D721Med (cell line): ENCODE results near the gene RPS27L.

Experiments
- DNase-seq: peaks from one replicate; pipeline ENCODE4 v3.0.0; 2011; ENCODE audit warnings: low spot score; ENCODE audit not compliant: insufficient read length
- FAIRE-seq: peaks from 2 replicates; lab custom pipeline; 2011; peaks lifted over from hg19 to GRCh38; lab: Jason Lieb, UNC
- TF ChIP-seq, protein P1 (sequence below): IDR thresholded peaks from 2 replicates; pipeline ENCODE4 v1.5.1; 2012; ENCODE audit warnings: mild to moderate bottlenecking, control low read depth; ENCODE audit not compliant: insufficient read depth; ENCODE audit errors: missing control alignments

The RPS27L gene

GRCh38 chr15:63172851-63173451 lies 15.7 kb upstream of the RPS27L start:
- TF ChIP-seq, protein P1, sequence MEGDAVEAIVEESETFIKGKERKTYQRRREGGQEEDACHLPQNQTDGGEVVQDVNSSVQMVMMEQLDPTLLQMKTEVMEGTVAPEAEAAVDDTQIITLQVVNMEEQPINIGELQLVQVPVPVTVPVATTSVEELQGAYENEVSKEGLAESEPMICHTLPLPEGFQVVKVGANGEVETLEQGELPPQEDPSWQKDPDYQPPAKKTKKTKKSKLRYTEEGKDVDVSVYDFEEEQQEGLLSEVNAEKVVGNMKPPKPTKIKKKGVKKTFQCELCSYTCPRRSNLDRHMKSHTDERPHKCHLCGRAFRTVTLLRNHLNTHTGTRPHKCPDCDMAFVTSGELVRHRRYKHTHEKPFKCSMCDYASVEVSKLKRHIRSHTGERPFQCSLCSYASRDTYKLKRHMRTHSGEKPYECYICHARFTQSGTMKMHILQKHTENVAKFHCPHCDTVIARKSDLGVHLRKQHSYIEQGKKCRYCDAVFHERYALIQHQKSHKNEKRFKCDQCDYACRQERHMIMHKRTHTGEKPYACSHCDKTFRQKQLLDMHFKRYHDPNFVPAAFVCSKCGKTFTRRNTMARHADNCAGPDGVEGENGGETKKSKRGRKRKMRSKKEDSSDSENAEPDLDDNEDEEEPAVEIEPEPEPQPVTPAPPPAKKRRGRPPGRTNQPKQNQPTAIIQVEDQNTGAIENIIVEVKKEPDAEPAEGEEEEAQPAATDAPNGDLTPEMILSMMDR = no peak
- no peak for FAIRE-seq
- DNase-seq = no peak

- TF ChIP-seq, protein P1 = no peak
- DNase-seq = no peak
- no peak for FAIRE-seq
Observed at GRCh38 chr15:63172376-63172775, 15.1 kb upstream of the RPS27L start.

- no peak for FAIRE-seq
- DNase-seq = no peak
- TF ChIP-seq, protein P1 = no peak
Observed at GRCh38 chr15:63169788-63170187, 12.5 kb upstream of the RPS27L start.

DNA sequence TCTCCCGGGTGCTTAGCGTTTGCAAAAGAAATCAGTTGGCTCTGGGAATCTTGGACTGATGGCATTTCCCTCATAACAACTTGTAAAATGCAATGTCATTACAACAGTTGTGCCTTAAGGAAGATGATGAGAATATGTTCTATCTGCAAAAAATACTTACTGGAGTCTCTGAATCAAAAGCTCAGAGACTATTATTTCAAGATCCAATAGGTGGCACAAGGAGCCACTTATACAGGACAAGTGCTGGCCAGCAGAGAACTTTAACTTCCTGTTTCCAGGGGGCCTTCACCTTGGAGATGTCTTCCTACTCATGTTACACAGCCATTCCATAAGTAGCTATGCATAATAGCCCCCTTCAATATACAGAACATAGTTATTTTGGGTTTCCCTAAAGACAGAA lies 8.9 kb upstream of the RPS27L start:
- DNase-seq (no peak), FAIRE-seq (no peak)
- TF ChIP-seq, protein P1 = no peak

DNA sequence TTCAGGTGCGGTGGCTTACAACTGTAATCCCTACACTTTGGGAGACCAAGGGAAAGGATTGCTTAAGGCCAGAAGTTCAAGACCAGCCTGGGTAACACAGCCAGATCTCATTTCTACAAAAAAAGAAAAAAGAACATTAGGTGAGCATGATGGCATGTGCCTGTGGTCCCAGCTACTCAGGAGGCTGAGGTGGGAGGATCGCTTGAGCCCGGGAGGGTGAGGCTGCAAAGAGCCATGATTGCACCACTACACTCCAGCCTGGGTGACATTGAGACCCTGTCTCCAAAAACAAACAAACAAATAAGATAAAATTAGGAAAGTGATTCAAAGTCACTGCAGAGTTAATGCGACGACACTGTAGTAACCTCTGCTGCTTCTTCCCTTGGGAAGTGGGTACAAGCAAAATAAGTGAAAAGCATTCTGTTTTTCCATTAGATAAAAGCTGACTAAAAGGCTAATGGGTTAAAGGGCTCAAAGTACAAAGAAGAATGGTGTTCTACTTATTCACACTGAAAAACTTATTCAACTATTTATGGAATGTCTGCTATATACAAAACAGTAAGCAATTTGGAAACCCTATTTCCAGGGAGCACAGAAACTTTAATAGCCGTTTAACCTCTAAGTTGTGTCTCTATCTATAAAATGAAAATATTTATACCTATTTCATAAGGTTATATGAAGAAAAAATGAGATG lies 8.0 kb upstream of the RPS27L start:
- DNase-seq (no peak), FAIRE-seq (no peak)
- TF ChIP-seq, protein P1 = no peak

GRCh38 chr15:63163217-63163616 lies 5.9 kb upstream of the RPS27L start:
- TF ChIP-seq, protein P1 = no peak

GRCh38 chr15:63160638-63161037 lies 3.4 kb upstream of the RPS27L start:
- FAIRE-seq (no peak), DNase-seq (no peak)
- TF ChIP-seq, protein P1 = no peak

More at GRCh38 chr15:63163217-63163616, 5.9 kb upstream of the RPS27L start:
- DNase-seq (no peak), FAIRE-seq (no peak)
